HepG2 (cell line): ENCODE measurements around the gene SGK1. TPM values are rescaled to one million over a fixed set of nuclear protein-coding genes. Genes with fewer than 3 reads are reported as not detected.

Experiments used
- DNMT3B ChIP-seq: conservative IDR thresholded peaks from 2 replicates; pipeline ENCODE4 v1.6.1; 2016; ENCODE audit warnings: missing biosample characterization, control low read depth
- ETV6 ChIP-seq: sonication (generic); formaldehyde crosslinking; conservative IDR thresholded peaks from 2 replicates; pipeline ENCODE4 v1.4.0; 2020; ENCODE audit warnings: missing genetic modification reagents
- MAF1 ChIP-seq: sonication (generic); formaldehyde crosslinking; IDR thresholded peaks from 2 replicates; pipeline ENCODE4 v1.5.0; 2020; ENCODE audit warnings: missing genetic modification reagents, borderline replicate concordance
- NBN ChIP-seq: fragments of 450-650 bp; conservative IDR thresholded peaks from 2 replicates; pipeline ENCODE4 v1.6.1; 2017
- NFATC3 ChIP-seq: sonication (generic); formaldehyde crosslinking; IDR thresholded peaks from 2 replicates; pipeline ENCODE4 v1.5.1; 2020; ENCODE audit warnings: mild to moderate bottlenecking, missing genetic modification reagents
- ONECUT2 ChIP-seq: sonication (generic); formaldehyde crosslinking; IDR thresholded peaks from 2 replicates; pipeline ENCODE4 v1.4.0; 2020; ENCODE audit warnings: missing genetic modification reagents
- SMC3 ChIP-seq: IDR thresholded peaks from 2 replicates; pipeline ENCODE4 v1.6.1; 2011; ENCODE audit warnings: low read length, improper control_type of control experiment
- TBX3 ChIP-seq: fragments of 450-650 bp; IDR thresholded peaks from 2 replicates; pipeline ENCODE4 v1.6.1; 2017; ENCODE audit warnings: antibody characterized with exemption, mild to moderate bottlenecking, inconsistent platforms, borderline replicate concordance
- ZFP1 ChIP-seq: IDR thresholded peaks from 2 replicates; pipeline ENCODE4 v1.6.1; 2016
- ZFP36L1 ChIP-seq: sonication (generic); formaldehyde crosslinking; IDR thresholded peaks from 2 replicates; pipeline ENCODE4 v1.8.0; 2022; ENCODE audit warnings: mild to moderate bottlenecking, missing genetic modification reagents, moderate library complexity
- ZNF136 ChIP-seq: sonication (generic); formaldehyde crosslinking; IDR thresholded peaks from 2 replicates; pipeline ENCODE4 v1.8.1; 2022; ENCODE audit warnings: low read depth, mild to moderate bottlenecking, moderate library complexity, missing genetic modification reagents
- ZNF468 ChIP-seq: sonication (generic); formaldehyde crosslinking; IDR thresholded peaks from 2 replicates; pipeline ENCODE4 v1.8.0; 2022; ENCODE audit warnings: mild to moderate bottlenecking, moderate library complexity, missing genetic modification reagents
- ZNF552 ChIP-seq: sonication (generic); formaldehyde crosslinking; IDR thresholded peaks from 2 replicates; pipeline ENCODE4 v1.9.0; 2022; ENCODE audit warnings: missing genetic modification reagents, mild to moderate bottlenecking, borderline replicate concordance
- ZNF589 ChIP-seq: sonication (generic); formaldehyde crosslinking; conservative IDR thresholded peaks from 2 replicates; pipeline ENCODE4 v1.8.0; 2022; ENCODE audit warnings: mild to moderate bottlenecking, moderate library complexity, missing genetic modification reagents
- polyA plus RNA-seq, 8 experiments: library from polyadenylated mRNA; depleted of rRNA in 3 of 8; stranded (reverse) in 7 of 8; unstranded in 1 of 8; fragments of >200 nt; fragmentation: Illumina TruSeq in 4 of 8; extraction: Trizol in 4 of 8; gene quantifications; 2 replicates each; pipeline versions ENCODE4 v1.2.1 to v1.2.3, GENCODE V29; 2011 to 2016; ENCODE audit warnings: low read depth in 4 of 8, missing spikeins in 1 of 8, mixed read lengths in 1 of 8; ENCODE audit not compliant: insufficient read depth in 1 of 8
- total RNA-seq, 5 experiments: library from RNA; depleted of rRNA; stranded (reverse); fragments of >200 nt; fragmentation: Illumina TruSeq; extraction: Trizol; gene quantifications; 2 replicates each; pipeline ENCODE4 v1.2.3, GENCODE V29; 2016; ENCODE audit warnings: low read depth in 1 of 5
- TF ChIP-seq, protein P1 (sequence below): sonication (generic); formaldehyde crosslinking; IDR thresholded peaks from 2 replicates; pipeline ENCODE4 v1.9.0; 2021; ENCODE audit warnings: missing genetic modification reagents, borderline replicate concordance
- TF ChIP-seq, protein P2 (sequence below): sonication (generic); formaldehyde crosslinking; IDR thresholded peaks from 2 replicates; pipeline ENCODE4 v1.9.0; 2022; ENCODE audit warnings: missing genetic modification reagents, mild to moderate bottlenecking, borderline replicate concordance
- TF ChIP-seq, protein P3 (sequence below): sonication (generic); formaldehyde crosslinking; IDR thresholded peaks from 2 replicates; pipeline ENCODE4 v1.8.0; 2022; ENCODE audit warnings: mild to moderate bottlenecking, missing genetic modification reagents; ENCODE audit not compliant: insufficient replicate concordance
- TF ChIP-seq, protein P4 (sequence below): sonication (generic); formaldehyde crosslinking; IDR thresholded peaks from 2 replicates; pipeline ENCODE4 v1.5.0; 2020; ENCODE audit warnings: mild to moderate bottlenecking, missing genetic modification reagents
- TF ChIP-seq, protein P5 (sequence below): sonication (generic); formaldehyde crosslinking; conservative IDR thresholded peaks from 2 replicates; pipeline ENCODE4 v1.8.1; 2023; ENCODE audit warnings: missing genetic modification reagents

The SGK1 gene
- total and polyA plus RNA-seq, 2 of the 13 experiments (the other 11 are each of a cell fraction or from before 2014, with no cell fraction given) = 56.1 to 56.2 TPM

DNA sequence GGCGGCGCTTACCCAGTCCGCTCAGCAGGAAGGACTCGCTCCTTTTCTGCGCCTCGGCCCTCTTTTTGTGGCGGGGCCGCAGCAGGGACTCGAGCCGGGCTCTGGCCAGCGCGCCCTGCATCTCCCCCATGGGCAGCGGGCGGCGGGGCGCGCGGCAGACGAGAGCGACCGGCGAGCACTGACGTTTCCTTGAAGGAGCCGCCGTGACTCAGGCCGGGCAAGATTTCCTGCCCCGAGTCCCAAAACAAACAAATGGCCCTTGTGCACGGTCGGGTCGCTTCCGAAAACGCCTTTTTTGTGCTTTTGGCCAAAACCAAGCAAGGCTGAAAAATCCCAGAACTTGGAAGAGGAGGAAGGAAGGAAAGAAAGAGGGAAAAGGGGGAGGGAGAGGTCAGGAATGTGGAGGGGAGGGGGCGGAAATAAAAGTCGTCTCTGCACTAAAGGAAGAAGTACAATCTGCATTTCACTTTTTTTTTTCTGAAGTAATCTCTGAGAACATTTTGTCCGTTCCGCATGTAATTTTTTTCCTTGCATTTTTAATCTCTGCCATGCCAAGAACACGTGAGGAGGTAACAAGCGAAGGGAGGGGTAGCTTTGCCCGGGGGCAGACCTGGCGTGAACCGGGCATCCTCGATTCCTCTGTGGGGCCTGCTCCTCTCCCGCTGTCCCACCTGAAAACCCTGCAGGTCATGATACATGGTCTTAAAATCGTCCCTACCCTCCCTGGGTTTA lies 142.2 kb downstream of the SGK1 start (continued):
- TF ChIP-seq, protein P1, sequence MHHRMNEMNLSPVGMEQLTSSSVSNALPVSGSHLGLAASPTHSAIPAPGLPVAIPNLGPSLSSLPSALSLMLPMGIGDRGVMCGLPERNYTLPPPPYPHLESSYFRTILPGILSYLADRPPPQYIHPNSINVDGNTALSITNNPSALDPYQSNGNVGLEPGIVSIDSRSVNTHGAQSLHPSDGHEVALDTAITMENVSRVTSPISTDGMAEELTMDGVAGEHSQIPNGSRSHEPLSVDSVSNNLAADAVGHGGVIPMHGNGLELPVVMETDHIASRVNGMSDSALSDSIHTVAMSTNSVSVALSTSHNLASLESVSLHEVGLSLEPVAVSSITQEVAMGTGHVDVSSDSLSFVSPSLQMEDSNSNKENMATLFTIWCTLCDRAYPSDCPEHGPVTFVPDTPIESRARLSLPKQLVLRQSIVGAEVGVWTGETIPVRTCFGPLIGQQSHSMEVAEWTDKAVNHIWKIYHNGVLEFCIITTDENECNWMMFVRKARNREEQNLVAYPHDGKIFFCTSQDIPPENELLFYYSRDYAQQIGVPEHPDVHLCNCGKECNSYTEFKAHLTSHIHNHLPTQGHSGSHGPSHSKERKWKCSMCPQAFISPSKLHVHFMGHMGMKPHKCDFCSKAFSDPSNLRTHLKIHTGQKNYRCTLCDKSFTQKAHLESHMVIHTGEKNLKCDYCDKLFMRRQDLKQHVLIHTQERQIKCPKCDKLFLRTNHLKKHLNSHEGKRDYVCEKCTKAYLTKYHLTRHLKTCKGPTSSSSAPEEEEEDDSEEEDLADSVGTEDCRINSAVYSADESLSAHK = no peak
- TF ChIP-seq, protein P2, sequence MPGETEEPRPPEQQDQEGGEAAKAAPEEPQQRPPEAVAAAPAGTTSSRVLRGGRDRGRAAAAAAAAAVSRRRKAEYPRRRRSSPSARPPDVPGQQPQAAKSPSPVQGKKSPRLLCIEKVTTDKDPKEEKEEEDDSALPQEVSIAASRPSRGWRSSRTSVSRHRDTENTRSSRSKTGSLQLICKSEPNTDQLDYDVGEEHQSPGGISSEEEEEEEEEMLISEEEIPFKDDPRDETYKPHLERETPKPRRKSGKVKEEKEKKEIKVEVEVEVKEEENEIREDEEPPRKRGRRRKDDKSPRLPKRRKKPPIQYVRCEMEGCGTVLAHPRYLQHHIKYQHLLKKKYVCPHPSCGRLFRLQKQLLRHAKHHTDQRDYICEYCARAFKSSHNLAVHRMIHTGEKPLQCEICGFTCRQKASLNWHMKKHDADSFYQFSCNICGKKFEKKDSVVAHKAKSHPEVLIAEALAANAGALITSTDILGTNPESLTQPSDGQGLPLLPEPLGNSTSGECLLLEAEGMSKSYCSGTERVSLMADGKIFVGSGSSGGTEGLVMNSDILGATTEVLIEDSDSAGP (CRISPR knock-in tag) = no peak; the same call in 1 of the 2 replicates
- TF ChIP-seq, protein P3, sequence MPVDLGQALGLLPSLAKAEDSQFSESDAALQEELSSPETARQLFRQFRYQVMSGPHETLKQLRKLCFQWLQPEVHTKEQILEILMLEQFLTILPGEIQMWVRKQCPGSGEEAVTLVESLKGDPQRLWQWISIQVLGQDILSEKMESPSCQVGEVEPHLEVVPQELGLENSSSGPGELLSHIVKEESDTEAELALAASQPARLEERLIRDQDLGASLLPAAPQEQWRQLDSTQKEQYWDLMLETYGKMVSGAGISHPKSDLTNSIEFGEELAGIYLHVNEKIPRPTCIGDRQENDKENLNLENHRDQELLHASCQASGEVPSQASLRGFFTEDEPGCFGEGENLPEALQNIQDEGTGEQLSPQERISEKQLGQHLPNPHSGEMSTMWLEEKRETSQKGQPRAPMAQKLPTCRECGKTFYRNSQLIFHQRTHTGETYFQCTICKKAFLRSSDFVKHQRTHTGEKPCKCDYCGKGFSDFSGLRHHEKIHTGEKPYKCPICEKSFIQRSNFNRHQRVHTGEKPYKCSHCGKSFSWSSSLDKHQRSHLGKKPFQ (CRISPR knock-in tag) = no peak
- TF ChIP-seq ONECUT2 (no peak), ZFP36L1 (no peak), TBX3 (no peak), ZFP1 (CRISPR knock-in tag) (no peak), DNMT3B (CRISPR knock-in tag) (no peak), ZNF136 (no peak), MAF1 (CRISPR knock-in tag) (no peak), SMC3 (no peak), NFATC3 (0 out of 2 replicates have a peak, but pooled peaks have one; percentile 42), NBN (no peak), ETV6 (CRISPR knock-in tag) (no peak; the same call in 1 of the 2 replicates), ZNF552 (CRISPR knock-in tag) (no peak), ZNF468 (CRISPR knock-in tag) (no peak), ZNF589 (no peak)
- TF ChIP-seq, protein P4, sequence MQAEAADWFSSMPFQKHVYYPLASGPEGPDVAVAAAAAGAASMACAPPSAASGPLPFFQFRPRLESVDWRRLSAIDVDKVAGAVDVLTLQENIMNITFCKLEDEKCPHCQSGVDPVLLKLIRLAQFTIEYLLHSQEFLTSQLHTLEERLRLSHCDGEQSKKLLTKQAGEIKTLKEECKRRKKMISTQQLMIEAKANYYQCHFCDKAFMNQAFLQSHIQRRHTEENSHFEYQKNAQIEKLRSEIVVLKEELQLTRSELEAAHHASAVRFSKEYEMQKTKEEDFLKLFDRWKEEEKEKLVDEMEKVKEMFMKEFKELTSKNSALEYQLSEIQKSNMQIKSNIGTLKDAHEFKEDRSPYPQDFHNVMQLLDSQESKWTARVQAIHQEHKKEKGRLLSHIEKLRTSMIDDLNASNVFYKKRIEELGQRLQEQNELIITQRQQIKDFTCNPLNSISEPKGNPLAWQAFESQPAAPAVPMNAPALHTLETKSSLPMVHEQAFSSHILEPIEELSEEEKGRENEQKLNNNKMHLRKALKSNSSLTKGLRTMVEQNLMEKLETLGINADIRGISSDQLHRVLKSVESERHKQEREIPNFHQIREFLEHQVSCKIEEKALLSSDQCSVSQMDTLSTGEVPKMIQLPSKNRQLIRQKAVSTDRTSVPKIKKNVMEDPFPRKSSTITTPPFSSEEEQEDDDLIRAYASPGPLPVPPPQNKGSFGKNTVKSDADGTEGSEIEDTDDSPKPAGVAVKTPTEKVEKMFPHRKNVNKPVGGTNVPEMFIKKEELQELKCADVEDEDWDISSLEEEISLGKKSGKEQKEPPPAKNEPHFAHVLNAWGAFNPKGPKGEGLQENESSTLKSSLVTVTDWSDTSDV (CRISPR knock-in tag) = no peak
- TF ChIP-seq, protein P5, sequence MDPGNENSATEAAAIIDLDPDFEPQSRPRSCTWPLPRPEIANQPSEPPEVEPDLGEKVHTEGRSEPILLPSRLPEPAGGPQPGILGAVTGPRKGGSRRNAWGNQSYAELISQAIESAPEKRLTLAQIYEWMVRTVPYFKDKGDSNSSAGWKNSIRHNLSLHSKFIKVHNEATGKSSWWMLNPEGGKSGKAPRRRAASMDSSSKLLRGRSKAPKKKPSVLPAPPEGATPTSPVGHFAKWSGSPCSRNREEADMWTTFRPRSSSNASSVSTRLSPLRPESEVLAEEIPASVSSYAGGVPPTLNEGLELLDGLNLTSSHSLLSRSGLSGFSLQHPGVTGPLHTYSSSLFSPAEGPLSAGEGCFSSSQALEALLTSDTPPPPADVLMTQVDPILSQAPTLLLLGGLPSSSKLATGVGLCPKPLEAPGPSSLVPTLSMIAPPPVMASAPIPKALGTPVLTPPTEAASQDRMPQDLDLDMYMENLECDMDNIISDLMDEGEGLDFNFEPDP = no peak
